Stimulated activated CD4-positive, alpha-beta T cell treated with anti-CD3 and anti-CD28 coated beads, Interleukin-4, amount 100 ng/mL, for 1 hour (primary cell): Measurements from ENCODE around the gene GTPBP1.

ENCODE experiments used
- DNase-seq: peaks from one replicate; pipeline ENCODE4 v3.0.0-alpha.2; 2020

GTPBP1 gene

DNA sequence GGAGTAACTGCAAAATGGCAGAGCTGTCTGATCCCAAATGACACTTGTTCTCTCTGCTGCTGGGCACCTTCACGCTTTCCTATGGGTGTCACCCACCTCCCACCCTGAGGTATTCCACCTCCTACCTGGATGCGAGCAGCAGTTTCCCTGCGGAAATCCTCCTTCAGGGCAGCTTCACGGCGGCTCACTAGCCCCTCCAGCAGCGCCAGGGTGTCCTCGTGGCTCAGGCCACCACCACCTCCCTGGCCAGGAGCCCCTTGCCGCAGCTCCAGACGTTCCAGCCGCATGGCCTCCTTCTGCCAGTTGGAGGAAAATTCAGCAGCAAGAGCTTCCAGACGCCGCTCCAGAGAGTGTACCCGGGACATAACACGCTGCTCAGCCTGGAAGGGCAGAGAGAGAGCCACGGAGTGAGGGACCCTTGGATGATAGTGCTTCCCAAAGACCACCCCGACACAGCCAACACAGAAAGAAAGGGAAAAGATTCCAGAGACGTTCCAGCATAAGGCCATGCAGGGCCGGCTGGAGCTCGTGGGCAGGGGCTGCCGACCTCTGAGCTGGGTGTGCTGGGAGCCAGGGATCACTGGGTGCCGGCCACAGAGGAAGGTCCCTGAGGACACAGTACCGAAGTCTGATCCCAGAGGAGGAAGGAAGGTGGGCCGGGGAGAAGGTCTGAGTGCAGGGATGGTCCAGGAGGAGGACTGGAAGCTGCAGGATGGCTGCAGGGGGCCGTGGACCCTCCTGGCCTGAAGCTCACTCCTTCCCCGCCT, 36.6 kb downstream of the GTPBP1 start:
- DNase-seq, result no peak

DNA sequence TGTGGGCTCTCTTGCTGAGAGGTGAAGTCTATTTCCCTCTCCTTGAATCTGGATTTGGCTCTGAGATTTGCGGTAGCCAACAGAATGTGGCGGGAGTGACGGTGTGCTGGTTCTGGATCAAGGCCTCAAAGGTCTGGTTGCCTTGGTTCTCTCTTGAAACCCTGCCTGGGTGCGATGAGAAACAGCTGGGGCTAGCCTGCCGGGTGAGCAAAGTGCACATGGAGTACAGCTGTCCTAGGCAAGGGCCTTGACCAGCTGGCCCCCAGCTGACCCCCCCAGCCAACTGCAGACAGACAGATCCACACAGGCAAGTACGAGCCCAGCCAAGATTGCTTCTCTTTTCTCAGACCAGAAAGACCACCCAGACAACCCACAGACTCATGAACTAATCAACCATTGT, 39.2 kb downstream of the GTPBP1 start:
- DNase-seq, result no peak

DNA sequence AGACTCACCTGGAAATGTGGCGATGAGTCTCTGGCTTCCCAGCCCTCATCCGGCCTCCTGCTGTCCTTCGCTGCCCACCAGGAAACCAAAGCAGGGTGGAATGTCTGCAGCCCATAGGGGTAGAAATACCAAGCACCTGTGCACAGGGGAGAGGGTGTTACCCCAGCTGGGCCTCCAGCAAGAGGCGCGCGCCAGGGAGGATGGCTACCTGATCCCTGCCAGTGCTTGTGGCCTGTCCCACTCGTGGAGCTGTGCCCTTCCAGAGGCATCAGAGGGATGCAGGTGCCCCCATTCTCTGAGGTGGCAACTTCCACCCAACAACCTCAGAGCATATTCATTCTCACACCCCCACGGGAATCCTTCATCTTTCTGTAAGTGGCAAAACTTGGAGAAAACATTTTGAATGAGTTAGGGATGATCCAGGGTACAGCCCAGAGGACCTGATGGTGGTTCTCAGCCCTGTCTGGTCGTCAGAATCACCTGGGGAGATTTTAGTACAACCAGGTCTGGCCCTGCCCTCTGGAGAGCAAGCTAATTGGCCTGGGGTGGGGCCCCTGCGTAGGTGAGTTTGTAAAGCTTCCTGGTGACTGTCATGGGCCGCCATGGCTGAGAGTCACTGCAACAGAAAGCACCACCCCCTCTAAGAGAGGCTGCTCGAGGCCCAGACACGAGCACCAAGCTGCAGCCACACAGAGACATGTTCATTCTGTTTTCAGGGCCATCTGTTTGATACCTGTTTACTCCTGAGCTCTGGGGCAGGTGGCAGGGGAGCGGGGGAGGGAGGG, 40.1 kb downstream of the GTPBP1 start:
- no peak for DNase-seq

DNA sequence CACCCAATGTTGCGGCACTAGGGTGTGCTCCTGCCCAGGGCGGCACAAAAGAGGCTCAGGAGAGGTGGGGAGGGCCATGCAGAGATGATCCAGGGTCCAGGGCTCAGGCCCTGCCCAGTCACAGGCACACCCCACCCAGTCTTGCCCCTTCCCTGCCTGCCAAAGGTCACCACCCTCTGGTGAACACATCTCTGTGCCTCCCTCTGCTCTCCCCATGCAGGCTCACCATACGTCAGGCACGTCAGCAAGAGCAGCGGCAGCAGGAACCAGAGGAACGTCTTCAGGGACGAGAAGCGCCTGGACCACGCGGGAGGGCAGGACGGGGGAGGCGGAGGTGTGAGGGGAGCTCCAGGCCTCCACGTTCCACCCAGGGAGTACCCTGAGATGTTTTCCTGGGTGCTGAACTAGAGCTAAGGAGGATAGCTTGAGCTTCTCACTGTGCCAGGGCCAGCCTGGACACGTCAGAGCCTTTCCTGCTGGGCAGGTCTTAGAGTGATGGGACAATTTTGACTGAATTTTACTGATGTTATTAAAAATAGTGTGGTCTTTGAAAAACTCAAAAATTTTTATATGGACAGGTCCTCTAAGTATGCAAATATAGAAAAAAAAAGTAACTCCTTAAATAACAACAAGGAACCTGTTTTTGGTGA, 42.9 kb downstream of the GTPBP1 start:
- DNase-seq, result no peak

DNA sequence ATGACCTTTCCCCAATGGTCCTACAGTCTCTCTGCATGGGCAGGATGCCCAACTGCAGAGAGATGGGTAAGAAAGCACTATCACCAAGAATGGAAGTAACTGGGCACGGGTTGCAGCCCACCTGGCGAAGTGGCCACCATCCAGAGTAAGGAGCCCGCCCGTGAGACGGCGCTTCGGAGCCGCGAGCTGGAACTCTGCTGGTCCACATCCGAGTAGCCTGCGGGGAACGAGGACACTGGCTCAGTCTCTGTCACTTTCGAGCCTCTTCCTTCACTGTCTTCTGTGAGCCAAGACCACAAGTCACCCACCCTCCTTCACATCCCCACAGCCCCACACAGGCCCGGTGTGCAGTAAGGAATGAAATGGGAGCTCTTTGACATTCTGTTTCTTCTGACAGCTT, 44.4 kb downstream of the GTPBP1 start:
- no peak for DNase-seq

DNA sequence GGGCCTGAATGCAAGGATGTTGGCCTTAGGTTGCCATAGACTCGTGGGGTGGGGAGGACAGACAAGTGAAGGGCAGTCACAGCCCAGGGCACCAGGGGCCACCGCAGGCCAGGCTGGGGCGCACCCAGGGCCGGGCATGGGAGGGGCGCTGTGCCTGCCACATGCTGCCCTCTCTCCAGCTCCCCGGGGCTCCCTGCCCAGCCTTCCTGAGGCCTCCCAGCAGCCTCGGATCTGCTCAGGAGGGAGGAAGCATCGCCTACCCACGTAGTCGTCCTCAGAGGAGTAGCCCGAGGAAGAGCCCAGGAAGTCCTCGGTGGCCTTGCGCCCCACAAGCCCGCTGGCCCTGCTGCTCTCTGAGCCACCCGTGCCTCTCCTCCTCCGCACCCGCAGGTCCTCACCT, 44.9 kb downstream of the GTPBP1 start:
- DNase-seq, result no peak

DNA sequence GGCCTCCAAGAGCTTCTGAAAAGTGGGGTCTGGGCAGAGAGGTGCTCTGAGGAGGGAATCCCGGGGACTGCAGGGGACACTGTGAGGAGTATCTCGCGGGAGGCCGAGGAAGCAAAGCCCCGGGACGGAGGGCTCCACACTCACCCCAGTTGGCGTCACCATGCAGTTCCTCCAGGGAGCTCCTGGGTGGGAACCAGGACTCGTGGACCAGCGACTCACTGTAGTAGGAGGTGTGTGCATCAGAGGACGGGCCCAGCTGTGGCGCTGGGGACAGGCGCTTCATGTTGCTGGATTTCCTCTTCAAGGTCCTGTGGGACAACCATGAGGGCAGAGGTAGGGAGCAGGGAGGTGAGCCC, 45.3 kb downstream of the GTPBP1 start:
- no peak for DNase-seq

DNA sequence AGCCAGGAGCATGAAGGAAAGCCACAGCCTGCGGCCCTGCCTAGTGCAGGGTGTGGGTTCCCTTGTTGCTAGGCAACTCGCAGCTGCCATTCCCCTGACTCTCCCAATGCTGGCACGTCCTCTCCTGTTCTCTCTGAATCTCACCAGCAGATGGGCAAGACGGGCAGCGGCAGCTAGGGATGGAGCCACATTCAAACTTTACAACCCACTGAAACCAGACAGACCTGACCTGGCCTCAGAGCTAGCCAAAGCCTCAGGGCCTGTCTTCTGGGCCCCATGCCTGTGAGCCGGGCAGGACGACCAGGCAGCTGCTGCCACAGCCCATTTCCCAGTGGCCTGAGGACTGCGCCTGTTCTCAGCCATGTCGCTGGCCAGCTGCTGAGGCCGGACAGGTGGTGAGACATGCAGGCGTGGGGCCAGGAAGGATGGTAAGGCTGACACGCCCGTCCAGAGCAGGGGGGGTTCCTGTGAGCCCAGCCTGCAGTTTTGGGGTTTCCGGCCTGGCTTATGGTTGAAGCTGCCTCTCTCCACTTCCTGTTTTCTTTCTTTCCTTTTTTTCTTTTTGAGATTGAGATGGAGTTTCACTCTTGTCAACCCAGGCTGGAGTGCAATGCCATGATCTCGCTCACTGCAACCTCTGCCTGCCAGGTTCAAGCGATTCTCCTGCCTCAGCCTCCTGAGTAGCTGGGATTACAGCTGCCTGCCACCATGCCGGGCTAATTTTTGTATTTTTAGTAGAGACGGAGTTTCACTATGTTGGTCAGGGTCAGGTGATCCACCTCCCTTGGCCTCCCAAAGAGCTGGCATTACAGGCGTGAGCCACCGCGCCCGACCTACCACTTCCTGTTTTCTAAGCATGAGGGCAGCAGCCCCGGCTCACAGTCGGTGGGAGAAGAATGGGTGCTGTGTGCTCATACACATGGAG, 45.9 kb downstream of the GTPBP1 start:
- peak; percentile 57 for DNase-seq

DNA sequence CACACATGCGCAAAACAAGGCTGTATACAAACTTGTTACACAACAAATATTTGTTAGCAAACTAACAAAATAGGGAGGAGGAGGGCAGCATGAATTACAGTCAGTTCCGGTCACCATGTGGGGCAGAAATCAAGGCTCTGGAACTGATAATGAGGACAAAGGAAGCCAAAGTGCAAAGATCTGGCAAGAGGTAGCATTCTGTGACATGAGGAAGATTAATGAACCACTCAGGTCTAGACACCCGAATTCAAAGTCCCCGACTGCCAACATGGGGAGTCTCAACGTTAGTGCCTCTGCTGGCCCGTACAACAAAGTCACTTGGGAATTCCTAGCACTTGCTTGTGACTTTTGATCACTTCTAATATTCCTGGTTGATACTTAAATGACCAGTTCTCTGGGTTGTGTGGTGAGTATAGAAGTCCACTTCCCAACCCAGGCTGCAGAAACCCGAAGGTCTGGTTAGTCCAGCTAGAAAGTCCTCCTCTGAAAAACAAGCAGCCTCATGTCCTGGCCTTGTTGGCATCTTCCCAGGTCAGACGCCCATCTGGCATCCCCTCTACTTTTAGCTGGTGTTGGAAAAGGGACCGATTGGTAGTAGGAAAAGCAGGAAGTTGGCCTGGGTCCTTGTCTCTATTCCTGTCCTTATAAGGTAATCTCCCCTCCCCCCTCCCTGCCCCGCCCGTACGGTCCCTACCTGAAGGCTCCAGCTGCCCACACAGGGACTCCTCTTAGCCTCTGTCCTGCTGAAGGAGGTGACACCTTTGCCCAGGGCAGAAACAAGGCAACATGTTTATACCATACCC, 48.4 kb downstream of the GTPBP1 start:
- DNase-seq, result no peak

DNA sequence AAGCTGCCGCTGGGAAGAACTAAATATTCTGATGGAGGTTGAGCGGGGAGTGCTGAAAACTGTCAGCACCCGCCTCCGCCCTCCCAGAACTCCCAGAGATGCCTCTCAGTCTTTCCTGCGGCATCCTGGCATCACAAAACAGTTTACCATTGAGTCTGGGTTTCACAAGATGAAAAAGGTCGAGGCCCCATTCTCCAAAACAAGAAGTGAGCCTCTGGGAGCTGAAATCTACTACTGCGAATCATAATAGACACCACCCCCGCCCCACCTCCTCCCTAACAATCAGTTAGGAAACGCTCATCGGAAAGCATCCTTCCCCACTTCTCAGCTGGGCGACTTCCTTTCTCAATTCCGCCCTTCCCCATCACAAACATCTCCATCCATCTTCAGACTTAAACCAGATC, 49.0 kb downstream of the GTPBP1 start:
- DNase-seq, result peak; percentile 22

DNA sequence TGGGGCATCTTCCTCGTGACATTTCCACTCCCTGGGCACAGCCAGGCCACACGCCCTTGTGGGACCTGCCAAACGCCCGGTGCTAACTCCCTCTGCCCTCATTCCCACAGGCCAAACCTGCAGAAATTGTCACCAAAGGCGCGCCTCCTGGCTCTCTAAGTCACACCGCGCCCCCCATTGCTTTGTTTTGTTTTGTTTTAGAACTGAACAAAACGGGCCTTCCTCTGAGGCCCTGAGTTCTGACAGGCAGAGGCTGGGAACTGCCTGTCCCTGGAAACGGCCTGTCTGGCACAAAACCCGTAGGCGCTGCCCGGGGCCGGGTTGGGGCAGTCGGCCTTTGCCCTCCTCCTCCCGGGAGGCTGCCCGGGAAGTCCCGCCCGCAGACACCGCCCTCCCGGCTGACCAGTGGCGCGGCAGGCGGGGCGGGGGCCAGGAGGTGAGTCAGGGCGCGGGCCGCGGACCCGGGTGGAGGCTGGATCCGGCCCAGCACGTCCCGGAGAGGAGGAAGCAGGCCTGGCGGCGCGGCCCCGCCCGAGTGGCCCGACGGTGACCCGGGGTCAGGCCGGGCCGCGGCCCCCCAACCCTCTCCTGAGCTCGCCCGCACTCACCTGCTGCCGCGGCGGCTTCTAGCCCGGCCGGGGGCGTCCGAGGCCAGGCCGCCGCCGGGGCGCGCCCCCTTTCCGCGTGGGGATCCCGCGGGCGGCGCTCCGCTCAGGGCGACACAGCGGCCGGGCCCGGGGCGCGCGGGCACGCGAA, 49.6 kb downstream of the GTPBP1 start:
- DNase-seq, result peak; percentile 43

DNA sequence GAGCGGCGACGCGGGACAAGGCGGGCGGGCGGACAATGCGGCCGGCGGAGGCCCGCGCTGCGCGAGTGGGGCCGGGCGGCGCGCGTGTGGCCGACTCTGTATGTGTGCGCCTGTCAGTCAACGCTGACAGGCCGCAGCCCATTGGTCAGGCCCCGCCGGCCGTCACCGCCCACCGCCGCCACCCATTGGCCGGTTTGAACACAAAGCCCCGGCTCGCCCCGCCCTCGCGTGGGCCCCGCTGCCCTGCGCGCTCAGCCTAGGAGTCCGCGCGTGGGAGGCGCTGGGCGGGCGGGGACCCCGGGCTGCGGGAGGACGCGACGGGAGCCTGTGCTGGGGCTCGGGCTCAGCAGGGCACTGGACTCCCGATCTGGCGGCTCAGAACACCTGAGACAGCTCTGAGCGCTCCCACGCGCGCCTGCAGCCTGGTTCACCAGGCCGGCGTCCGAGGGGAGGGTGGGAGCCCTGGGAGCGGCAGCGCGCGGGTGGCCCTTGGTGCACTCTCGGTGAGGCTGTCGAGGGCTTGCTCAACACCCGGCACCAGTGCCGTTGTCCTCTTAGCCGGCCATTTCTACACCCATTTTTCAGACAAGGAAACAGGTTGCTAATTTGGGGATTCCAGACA, 50.3 kb downstream of the GTPBP1 start, which contains the start of gene SUN2:
Gene SUN2, minus strand, starts transcription at position 88 of the 622 bp plus-strand sequence. CDS start 3,370 bp downstream, outside the sequence.
- DNase-seq, result peak; percentile 95

DNA sequence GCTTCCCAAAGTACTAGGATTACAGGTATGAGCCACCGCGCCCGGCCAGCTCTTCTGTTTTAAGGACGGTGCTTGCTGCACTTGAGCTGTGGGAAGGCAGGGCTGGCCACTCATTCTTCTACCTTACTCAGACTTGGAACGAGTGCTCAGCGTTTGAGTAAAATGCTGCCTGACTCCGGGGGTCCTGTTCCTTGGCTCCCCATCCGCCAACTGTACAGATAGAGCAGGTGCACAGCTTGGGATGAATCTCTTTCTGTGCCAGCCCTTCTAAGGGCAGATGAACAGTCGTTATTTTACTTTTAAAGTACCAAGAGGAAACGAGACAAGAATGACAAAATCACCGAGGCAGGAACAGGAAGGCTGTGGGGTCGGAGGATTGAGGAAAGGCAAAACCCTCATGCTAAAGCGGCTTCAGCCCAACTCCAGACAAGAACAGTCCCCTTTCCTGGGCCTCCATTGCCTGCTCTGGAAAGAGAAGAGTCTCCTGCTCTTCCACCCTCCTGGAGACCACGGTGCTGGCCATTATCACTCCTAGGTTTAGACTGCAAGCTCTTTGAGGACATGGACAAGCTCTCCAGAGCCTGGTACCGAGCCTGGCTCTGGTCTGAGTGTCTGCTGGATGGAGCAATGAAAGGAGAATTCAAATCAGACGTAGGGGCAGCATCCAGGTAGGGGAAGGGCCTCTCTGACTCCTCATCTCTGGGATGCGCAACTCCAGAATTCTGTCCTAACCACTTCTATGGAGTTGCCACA, 51.1 kb downstream of the GTPBP1 start:
- no peak for DNase-seq

DNA sequence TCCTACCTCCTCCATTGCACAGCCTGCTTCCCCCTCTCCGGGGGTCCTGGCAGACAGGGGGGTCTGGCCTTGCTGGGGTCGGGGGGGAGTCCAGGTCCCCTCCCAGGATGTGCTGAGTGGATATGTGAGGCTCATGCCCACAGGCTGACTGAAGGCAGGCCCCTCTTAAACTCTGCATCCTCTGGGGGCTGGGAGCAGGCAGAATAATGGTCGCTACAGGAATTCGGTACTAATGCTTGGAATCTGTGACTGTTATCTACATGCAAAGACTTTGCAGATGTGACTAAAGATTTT, 51.7 kb downstream of the GTPBP1 start:
- no peak for DNase-seq

DNA sequence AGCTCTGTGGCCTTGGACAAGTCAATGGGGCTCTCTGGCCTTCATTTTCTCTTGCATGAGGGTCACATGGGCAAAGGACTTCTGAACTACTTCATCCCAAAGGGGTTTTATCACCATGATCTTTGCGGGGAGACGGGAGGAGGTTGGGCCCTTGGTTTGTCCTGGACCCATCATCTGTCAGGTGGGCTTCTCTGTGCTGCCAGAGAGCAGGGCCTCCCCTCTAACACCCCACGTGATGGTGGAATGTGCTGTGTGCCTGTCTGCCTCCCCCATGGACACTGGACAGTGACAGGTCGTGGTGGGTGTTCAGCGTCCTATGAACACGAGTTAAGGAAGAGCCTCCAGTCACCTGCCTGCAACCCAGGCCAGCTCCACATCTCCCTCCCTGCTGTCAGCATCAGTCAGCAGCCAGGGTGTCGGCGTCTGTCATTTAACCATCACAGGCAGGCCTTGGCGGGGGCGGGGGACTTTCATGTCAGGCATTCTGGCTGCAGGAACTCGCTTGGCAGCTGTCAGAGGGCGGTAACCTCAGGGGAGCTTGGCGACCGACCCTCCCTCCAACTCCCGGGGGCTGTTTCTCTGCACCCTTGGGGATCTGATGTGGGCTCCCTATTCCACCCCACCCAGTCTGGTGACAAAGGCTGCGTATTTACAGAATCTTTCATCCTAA, 52.7 kb downstream of the GTPBP1 start:
- DNase-seq, result peak; percentile 80

DNA sequence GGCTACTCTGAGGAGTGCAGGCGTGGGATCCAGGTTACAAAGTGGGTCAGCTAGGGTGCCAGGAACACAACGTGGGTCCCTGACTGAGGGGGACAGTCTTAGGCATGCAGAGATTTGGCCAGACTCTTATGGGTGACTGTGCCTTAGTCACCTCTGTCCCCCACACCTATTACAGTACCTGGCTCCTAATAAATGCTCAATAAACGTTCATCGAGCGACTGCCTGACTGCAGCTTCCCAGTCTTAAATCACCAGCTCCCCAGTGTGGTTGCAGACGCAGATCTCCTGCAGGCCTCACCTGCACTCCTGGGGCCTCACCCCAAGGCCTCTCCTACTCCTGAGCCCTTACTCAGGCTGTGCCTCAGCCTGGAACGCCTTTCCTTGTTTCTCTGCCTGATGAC, 53.3 kb downstream of the GTPBP1 start:
- no peak for DNase-seq

DNA sequence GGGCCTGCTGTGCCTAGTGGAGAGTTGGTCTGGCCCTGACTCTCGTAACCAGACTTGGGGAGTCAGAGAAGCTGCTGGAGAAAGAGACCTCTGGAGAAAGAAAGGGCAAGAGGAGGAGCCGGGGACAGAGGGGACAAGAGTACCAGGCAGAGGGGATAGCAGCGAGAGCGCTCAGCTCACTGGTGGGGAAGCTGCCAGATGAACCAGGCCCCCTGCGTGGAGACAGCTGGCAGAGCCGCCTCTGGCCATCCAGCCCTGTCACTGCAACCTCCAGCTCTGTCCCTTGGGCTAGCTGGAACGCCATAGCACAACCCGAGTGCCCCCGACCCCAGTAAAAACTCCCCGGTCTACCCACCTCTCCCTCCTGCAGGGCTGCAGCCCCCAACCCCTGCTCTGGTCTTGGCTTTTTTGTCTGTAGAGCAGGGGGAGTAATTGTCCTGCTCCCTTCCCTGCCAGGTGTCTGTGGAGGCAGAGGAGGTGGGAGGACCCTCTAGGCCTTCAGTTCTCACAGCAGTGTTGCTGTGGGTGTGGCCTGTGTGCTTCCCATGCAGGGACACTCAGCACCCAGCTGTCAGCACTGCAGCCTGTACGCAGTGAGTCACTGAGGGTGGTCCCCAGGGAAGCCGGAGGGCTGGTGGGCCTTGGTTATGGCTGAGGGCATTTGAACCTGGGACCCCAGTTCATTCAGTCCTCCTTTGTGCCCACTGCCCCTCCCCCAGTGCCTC, 54.9 kb downstream of the GTPBP1 start:
- no peak for DNase-seq
